Measurements from ENCODE around the gene SPATA2L.

Gene SPATA2L

GRCh38 chr16:89701425-89702406, at the start of gene SPATA2L:
TSS of gene SPATA2L (minus strand) at chr16:89701705. CDS start at chr16:89701232, 473 bp downstream.
- in situ Hi-C loops (cut with MboI; ENCODE audit: low sequenced_read_pairs): no loop called here

GRCh38 chr16:89749637-89750036, 48.1 kb upstream of the SPATA2L start:
- in situ Hi-C loops (cut with MboI; ENCODE audit: low sequenced_read_pairs): no loop called here

GRCh38 chr16:89748921-89749320, 47.4 kb upstream of the SPATA2L start:
- in situ Hi-C loops (cut with MboI; ENCODE audit: low sequenced_read_pairs): no loop called here

GRCh38 chr16:89748076-89748475, 46.6 kb upstream of the SPATA2L start:
- in situ Hi-C loops (cut with MboI; ENCODE audit: low sequenced_read_pairs): no loop called here

GRCh38 chr16:89746043-89746442, 44.5 kb upstream of the SPATA2L start:
- in situ Hi-C loops (cut with MboI; ENCODE audit: low sequenced_read_pairs): no loop called here

- in situ Hi-C loops (cut with MboI; ENCODE audit: low sequenced_read_pairs): no loop called here
Measured at GRCh38 chr16:89744813-89745212, 43.3 kb upstream of the SPATA2L start.

- in situ Hi-C loops (cut with MboI; ENCODE audit: low sequenced_read_pairs): no loop called here
Measured at GRCh38 chr16:89742948-89743347, 41.4 kb upstream of the SPATA2L start.

- in situ Hi-C loops (cut with MboI; ENCODE audit: low sequenced_read_pairs): no loop called here
Measured at GRCh38 chr16:89741342-89742014, 40.0 kb upstream of the SPATA2L start.

- in situ Hi-C loops (cut with MboI; ENCODE audit: low sequenced_read_pairs): no loop called here
Measured at GRCh38 chr16:89739383-89739782, 37.9 kb upstream of the SPATA2L start.

- in situ Hi-C loops (cut with MboI; ENCODE audit: low sequenced_read_pairs): no loop called here
Measured at GRCh38 chr16:89738538-89739317, 37.2 kb upstream of the SPATA2L start.

GRCh38 chr16:89738072-89738377, 36.5 kb upstream of the SPATA2L start:
- in situ Hi-C loops (cut with MboI; ENCODE audit: low sequenced_read_pairs): no loop called here

GRCh38 chr16:89737341-89738071, 36.0 kb upstream of the SPATA2L start:
- in situ Hi-C loops (cut with MboI; ENCODE audit: low sequenced_read_pairs): no loop called here

- in situ Hi-C loops (cut with MboI; ENCODE audit: low sequenced_read_pairs): no loop called here
Measured at GRCh38 chr16:89736554-89736953, 35.0 kb upstream of the SPATA2L start.

GRCh38 chr16:89733792-89734191, 32.3 kb upstream of the SPATA2L start:
- in situ Hi-C loops (cut with MboI; ENCODE audit: low sequenced_read_pairs): no loop called here

- in situ Hi-C loops (cut with MboI; ENCODE audit: low sequenced_read_pairs): no loop called here
Measured at GRCh38 chr16:89733322-89733721, 31.8 kb upstream of the SPATA2L start.

GRCh38 chr16:89732918-89733242, 31.4 kb upstream of the SPATA2L start:
- in situ Hi-C loops (cut with MboI; ENCODE audit: low sequenced_read_pairs): no loop called here

- in situ Hi-C loops (cut with MboI; ENCODE audit: low sequenced_read_pairs): no loop called here
Measured at GRCh38 chr16:89732142-89732917, 30.8 kb upstream of the SPATA2L start.

GRCh38 chr16:89730610-89731234, 29.2 kb upstream of the SPATA2L start:
- in situ Hi-C loops (cut with MboI; ENCODE audit: low sequenced_read_pairs): no loop called here

- in situ Hi-C loops (cut with MboI; ENCODE audit: low sequenced_read_pairs): no loop called here
Measured at GRCh38 chr16:89729863-89730593, 28.5 kb upstream of the SPATA2L start.
